Hepatocyte (in vitro differentiated cells): ENCODE measurements around the gene BRD3OS.

ENCODE experiments used
- CTCF ChIP-seq: fragments of 200-600 bp; sonication (generic); IDR thresholded peaks from 2 replicates; pipeline ENCODE4 v1.5.1; 2016; ENCODE audit warnings: antibody characterized with exemption, mild to moderate bottlenecking; ENCODE audit not compliant: poor library complexity
- EZH2 ChIP-seq: fragments of 200-600 bp; sonication (generic); IDR thresholded peaks from 2 replicates; pipeline ENCODE4 v1.6.1; 2016; ENCODE audit warnings: antibody characterized with exemption, mild to moderate bottlenecking, borderline replicate concordance
- EZH2phosphoT487 ChIP-seq: fragments of 200-600 bp; sonication (generic); IDR thresholded peaks from one replicate; pipeline ENCODE4 v1.6.1; 2018; ENCODE audit warnings: antibody characterized with exemption, mild to moderate bottlenecking, low read depth, moderate library complexity; ENCODE audit not compliant: unreplicated experiment, severe bottlenecking

DNA sequence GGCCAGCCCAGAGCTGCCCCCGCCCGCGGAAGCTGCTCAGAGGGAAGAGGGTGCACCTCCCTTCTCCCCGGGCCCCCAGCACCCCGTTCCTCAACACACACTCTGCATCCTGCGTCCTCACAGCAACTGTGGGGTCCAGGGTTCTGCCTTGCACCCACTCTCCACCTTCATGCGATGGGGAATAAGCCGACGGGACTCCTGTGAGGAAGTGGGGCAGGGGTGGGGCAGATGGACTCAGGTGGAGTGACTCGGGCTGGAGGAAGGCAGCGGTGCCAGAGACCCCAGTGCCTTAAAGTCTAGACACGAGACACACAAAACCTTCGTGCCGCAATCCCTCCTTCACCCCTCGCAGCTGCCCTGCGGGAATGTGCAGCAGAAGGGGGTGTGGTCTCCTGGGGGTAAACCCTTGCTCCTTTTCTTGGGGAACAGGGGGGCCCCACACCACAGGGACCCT is 33.9 kb downstream of the BRD3OS start:
- TF ChIP-seq CTCF (no peak), EZH2 (no peak), EZH2phosphoT487 (no peak)
